Measurements from ENCODE around the gene SLCO2B1. TPM values are rescaled to one million over a fixed set of nuclear protein-coding genes. Genes with fewer than 3 reads are reported as not detected.

SLCO2B1 gene
- total RNA-seq, 4 donors from 2014 or later = 72.9 to 165 (median 111) TPM

- peak overlapping the region; percentile 80 to 87 (median 85) for H3K27ac ChIP-seq
- no peaks in the 10 kb centered on the region for H3K9me3 ChIP-seq
- H3K27me3 ChIP-seq = no peaks in the 10 kb centered on the region
- H3K4me1 ChIP-seq = peaks cover 14 to 79% (median 55%) of the 10 kb centered on the region in 4 donors
- DNase-seq = no peak
- TF ChIP-seq POLR2A (IDR thresholded peaks at IDR 0.05) (no peak), POLR2AphosphoS5 (IDR thresholded peaks at IDR 0.05) (no peak), EP300 (IDR thresholded peaks at IDR 0.05; ENCODE audit: low read depth) (no peak)
- TF ChIP-seq, protein P1, sequence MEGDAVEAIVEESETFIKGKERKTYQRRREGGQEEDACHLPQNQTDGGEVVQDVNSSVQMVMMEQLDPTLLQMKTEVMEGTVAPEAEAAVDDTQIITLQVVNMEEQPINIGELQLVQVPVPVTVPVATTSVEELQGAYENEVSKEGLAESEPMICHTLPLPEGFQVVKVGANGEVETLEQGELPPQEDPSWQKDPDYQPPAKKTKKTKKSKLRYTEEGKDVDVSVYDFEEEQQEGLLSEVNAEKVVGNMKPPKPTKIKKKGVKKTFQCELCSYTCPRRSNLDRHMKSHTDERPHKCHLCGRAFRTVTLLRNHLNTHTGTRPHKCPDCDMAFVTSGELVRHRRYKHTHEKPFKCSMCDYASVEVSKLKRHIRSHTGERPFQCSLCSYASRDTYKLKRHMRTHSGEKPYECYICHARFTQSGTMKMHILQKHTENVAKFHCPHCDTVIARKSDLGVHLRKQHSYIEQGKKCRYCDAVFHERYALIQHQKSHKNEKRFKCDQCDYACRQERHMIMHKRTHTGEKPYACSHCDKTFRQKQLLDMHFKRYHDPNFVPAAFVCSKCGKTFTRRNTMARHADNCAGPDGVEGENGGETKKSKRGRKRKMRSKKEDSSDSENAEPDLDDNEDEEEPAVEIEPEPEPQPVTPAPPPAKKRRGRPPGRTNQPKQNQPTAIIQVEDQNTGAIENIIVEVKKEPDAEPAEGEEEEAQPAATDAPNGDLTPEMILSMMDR (IDR thresholded peaks at IDR 0.05) = no peak
- H3K4me3 ChIP-seq = no peak overlapping the region
- in situ Hi-C loops (cut with MboI; ENCODE audit: low pct_ligation_motif_present in 1 of 4, low pct_unique_long_range_greater_than_20kb in 1 of 4, low sequenced_read_pairs in 3 of 4) (no loop called here), intact Hi-C loops (cut with DNase I; ENCODE audit: low total_unique reads) (no loop called here)
- H3K36me3 ChIP-seq = no peaks in the 10 kb centered on the region
Measured at GRCh38 chr11:75158241-75158640, 7.3 kb downstream of the SLCO2B1 start.

DNA sequence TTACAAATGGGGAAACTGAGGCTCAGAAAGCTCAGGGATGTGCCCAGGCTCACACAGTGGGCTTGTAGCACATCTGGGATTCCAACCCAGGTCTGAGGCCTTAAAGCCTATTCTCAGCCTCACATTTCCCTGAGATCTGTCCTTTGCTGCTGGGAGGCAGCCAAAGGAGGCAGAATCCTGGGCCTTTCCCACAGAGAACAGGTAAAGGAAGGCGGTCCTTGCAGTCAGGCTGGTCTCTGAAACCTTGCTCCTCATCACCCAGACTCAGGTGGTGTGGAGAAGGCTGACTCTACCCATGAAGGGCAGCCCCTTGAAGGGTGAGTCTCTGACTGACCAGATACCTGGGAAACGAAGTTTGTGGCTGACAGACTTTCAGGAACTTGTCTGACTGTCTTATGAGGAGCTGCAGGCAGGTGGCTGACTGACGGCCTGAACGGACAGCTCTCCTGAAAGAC, 7.8 kb downstream of the SLCO2B1 start:
- WGBS, 2 donors (ENCODE audit: low coverage in 1 of 2) = 61% methylated on average over 2 of the region's 4 CpGs; no CpG with 5 or more reads in 1 of the 2 donors
- TF ChIP-seq POLR2A (IDR thresholded peaks at IDR 0.05) (no peak), EP300 (IDR thresholded peaks at IDR 0.05; ENCODE audit: low read depth) (no peak), POLR2AphosphoS5 (IDR thresholded peaks at IDR 0.05) (no peak)
- TF ChIP-seq, protein P1 (IDR thresholded peaks at IDR 0.05) = no peak
- H3K9me3 ChIP-seq = no peaks in the 10 kb centered on the region
- no peak for DNase-seq
- peak overlapping the region; percentile 80 to 87 (median 85) for H3K27ac ChIP-seq
- no peaks in the 10 kb centered on the region for H3K27me3 ChIP-seq
- intact Hi-C loops (cut with DNase I; ENCODE audit: low total_unique reads) = no loop called here
- peaks cover 14 to 75% (median 51%) of the 10 kb centered on the region in 4 donors for H3K4me1 ChIP-seq
- H3K36me3 ChIP-seq = no peaks in the 10 kb centered on the region
- no peak overlapping the region for H3K4me3 ChIP-seq
- in situ Hi-C loops (cut with MboI; ENCODE audit: low pct_ligation_motif_present in 1 of 4, low pct_unique_long_range_greater_than_20kb in 1 of 4, low sequenced_read_pairs in 3 of 4) = no loop called here

GRCh38 chr11:75159151-75159953, 8.4 kb downstream of the SLCO2B1 start:
- Histone ChIP-seq H3K27me3 (no peaks in the 10 kb centered on the region), H3K9me3 (no peaks in the 10 kb centered on the region), H3K27ac (peak overlapping the region; percentile 80 to 87 (median 85)), H3K4me1 (peaks cover 14 to 77% (median 50%) of the 10 kb centered on the region in 4 donors), H3K36me3 (no peaks in the 10 kb centered on the region), H3K4me3 (peak overlapping the region in 1 of 4 donors; percentile 12)
- no peak for TF ChIP-seq EP300 (IDR thresholded peaks at IDR 0.05; ENCODE audit: low read depth)
- TF ChIP-seq POLR2A (IDR thresholded peaks at IDR 0.05) = peak; percentile 69
- TF ChIP-seq, protein P1 (IDR thresholded peaks at IDR 0.05) = peak in 2 of 5 experiments; percentile 21 to 37
- peak in 2 of 3 donors; percentile 67 to 82 for TF ChIP-seq POLR2AphosphoS5 (IDR thresholded peaks at IDR 0.05)
- DNase-seq = peak; percentile 79
- intact Hi-C loops (cut with DNase I; ENCODE audit: low total_unique reads) (no loop called here), in situ Hi-C loops (cut with MboI; ENCODE audit: low pct_ligation_motif_present in 1 of 4, low pct_unique_long_range_greater_than_20kb in 1 of 4, low sequenced_read_pairs in 3 of 4) (no loop called here)
- WGBS, 2 donors (ENCODE audit: low coverage in 1 of 2) = 65% methylated on average over 13 of the region's 17 CpGs; no CpG with 5 or more reads in 1 of the 2 donors

DNA sequence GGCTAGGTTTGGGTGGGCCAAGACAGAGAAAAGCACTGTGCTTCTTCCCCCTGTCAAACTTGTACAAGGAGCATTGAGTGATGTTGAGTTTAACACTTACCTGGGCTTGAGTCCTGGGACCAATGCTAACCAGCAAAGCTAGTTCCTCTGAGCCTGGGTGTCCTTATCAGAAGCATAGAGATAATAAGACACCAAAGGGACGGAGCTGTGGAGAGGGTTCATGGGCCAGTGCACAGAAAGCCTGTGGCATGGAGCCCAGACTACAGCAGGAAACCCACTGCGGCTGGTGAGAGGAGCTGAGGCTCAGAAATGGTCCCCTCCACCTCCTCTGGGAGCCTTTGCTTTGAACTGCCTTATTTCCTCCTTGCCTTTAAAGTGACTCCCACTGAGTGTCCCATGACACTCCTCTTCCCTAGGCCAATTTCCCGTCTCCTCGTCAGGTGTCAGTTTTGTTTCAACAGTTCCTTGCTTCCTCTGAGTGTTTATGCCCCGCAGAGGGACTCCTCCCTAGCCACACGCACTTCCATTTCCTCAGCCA, 9.4 kb downstream of the SLCO2B1 start:
- H3K36me3 ChIP-seq = no peaks in the 10 kb centered on the region
- no peaks in the 10 kb centered on the region for H3K27me3 ChIP-seq
- intact Hi-C loops (cut with DNase I; ENCODE audit: low total_unique reads) (no loop called here), in situ Hi-C loops (cut with MboI; ENCODE audit: low pct_ligation_motif_present in 1 of 4, low pct_unique_long_range_greater_than_20kb in 1 of 4, low sequenced_read_pairs in 3 of 4) (no loop called here)
- no peak for DNase-seq
- TF ChIP-seq POLR2A (IDR thresholded peaks at IDR 0.05) = peak; percentile 10
- TF ChIP-seq, protein P1 (IDR thresholded peaks at IDR 0.05) = no peak
- H3K4me1 ChIP-seq = peaks cover 11 to 75% (median 44%) of the 10 kb centered on the region in 4 donors
- H3K4me3 ChIP-seq = peak overlapping the region in 1 of 4 donors; percentile 9
- peak overlapping the region; percentile 80 to 87 (median 85) for H3K27ac ChIP-seq
- H3K9me3 ChIP-seq = no peaks in the 10 kb centered on the region
- WGBS, 2 donors (ENCODE audit: low coverage in 1 of 2) = 26 to 33% methylated on average over 4 to 6 of the region's 6 CpGs

Data from transverse colon (tissue), 4 donors.